MCF 10A (cell line): ENCODE measurements around the gene MRPL39. TPM values are rescaled to one million over a fixed set of nuclear protein-coding genes. Genes with fewer than 3 reads are reported as not detected.

ENCODE experiments used
- BruUV-seq: library from RNA; stranded (reverse); fragments of 400-500 nt; replicated peaks from 2 replicates; lab custom pipeline; 2021; lab: Mats Ljungman, UMichigan
- CTCF ChIA-PET: fragments of 300-600 bp; sonication (Branson Sonifier 250); formaldehyde crosslinking; extraction: SDS; loops from one replicate; lab custom pipeline; 2021; ENCODE audit warnings: antibody characterized with exemption, inconsistent platforms; lab: Yijun Ruan, JAX
- POLR2A ChIA-PET: fragments of 300-600, 350-650 bp; sonication (Branson Sonifier 250); formaldehyde crosslinking; extraction: SDS; loops from one replicate; lab custom pipeline; 2020; ENCODE audit warnings: antibody characterized with exemption, inconsistent platforms; lab: Yijun Ruan, JAX
- DNase-seq: peaks from one replicate; pipeline ENCODE4 v3.0.0-alpha.2; 2018; ENCODE audit not compliant: unreplicated experiment
- H3K27ac Mint-ChIP-seq: one replicate; pipeline ENCODE4 v1.8.0; 2022; ENCODE audit warnings: mild to moderate bottlenecking, low read depth, mixed read lengths; ENCODE audit not compliant: unreplicated experiment
- H3K27me3 Mint-ChIP-seq: one replicate; pipeline ENCODE4 v1.8.0; 2022; ENCODE audit warnings: mixed read lengths; ENCODE audit not compliant: insufficient read depth, unreplicated experiment
- H3K36me3 Mint-ChIP-seq: one replicate; pipeline ENCODE4 v1.8.0; 2022; ENCODE audit warnings: mild to moderate bottlenecking, moderate library complexity, mixed read lengths; ENCODE audit not compliant: insufficient read depth, unreplicated experiment
- H3K4me1 Mint-ChIP-seq: one replicate; pipeline ENCODE4 v1.8.0; 2022; ENCODE audit warnings: mixed read lengths; ENCODE audit not compliant: insufficient read depth, unreplicated experiment
- H3K4me3 Mint-ChIP-seq: one replicate; pipeline ENCODE4 v1.8.0; 2022; ENCODE audit warnings: mild to moderate bottlenecking, moderate library complexity, mixed read lengths; ENCODE audit not compliant: unreplicated experiment
- H3K9me3 Mint-ChIP-seq: one replicate; pipeline ENCODE4 v1.8.0; 2022; ENCODE audit warnings: mixed read lengths; ENCODE audit not compliant: unreplicated experiment
- intact Hi-C: fragments of 100-400 bp; cut with micrococcal nuclease; formaldehyde crosslinking; loops from 2 replicates; pipeline ENCODE4 v1.14.1; 2022
- total RNA-seq: library from RNA; stranded (reverse); gene quantifications from 2 replicates; pipeline ENCODE4 v1.2.3, GENCODE V29; 2022
- TF ChIP-seq, protein P1 (sequence below): fragments of 200-600 bp; IDR thresholded peaks from one replicate; pipeline ENCODE4 v1.8.0; 2022; ENCODE audit warnings: antibody characterized with exemption, mild to moderate bottlenecking; ENCODE audit not compliant: unreplicated experiment

MRPL39 gene
- total RNA-seq, 1 experiment from 2014 or later: 37.1 TPM

DNA sequence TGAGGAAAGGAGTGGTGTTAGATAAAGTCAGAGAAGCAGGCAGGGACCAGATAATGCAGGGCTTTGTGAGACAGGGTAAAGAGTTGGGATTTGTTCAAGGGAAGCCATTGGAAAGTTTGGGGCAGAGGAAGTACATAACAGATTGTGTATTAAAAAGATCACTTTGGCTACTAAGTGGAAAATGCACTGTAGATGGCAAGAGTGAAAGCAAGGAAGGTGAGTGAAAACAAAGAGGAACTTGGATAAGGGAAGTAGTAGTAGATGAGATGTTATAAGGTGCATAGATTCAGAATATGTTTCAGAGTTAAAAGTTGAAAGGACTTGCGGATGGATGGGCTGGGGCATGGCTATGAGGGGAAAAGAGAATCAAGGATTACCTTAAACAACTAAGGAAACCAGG is 17.4 kb downstream of the MRPL39 start:
- ChIA-PET CTCF (interaction anchor here (0.6 kb wide), 1 partner anchor 1328 kb away, joined by 4 read pairs; no protein-coding TSS in a partner anchor), POLR2A (interaction anchor here (1.3 kb wide), 1 partner anchor 17 kb away, joined by 3 read pairs; no protein-coding TSS in a partner anchor)
- Mint-ChIP-seq H3K9me3 (no peaks in the 10 kb centered on the region), H3K4me3 (no peak overlapping the region), H3K27ac (no peak overlapping the region), H3K27me3 (no peaks in the 10 kb centered on the region), H3K36me3 (peaks cover 91% of the 10 kb centered on the region), H3K4me1 (no peaks in the 10 kb centered on the region)
- intact Hi-C loops: no loop called here
- no TSS peak for BruUV-seq
- TF ChIP-seq, protein P1, sequence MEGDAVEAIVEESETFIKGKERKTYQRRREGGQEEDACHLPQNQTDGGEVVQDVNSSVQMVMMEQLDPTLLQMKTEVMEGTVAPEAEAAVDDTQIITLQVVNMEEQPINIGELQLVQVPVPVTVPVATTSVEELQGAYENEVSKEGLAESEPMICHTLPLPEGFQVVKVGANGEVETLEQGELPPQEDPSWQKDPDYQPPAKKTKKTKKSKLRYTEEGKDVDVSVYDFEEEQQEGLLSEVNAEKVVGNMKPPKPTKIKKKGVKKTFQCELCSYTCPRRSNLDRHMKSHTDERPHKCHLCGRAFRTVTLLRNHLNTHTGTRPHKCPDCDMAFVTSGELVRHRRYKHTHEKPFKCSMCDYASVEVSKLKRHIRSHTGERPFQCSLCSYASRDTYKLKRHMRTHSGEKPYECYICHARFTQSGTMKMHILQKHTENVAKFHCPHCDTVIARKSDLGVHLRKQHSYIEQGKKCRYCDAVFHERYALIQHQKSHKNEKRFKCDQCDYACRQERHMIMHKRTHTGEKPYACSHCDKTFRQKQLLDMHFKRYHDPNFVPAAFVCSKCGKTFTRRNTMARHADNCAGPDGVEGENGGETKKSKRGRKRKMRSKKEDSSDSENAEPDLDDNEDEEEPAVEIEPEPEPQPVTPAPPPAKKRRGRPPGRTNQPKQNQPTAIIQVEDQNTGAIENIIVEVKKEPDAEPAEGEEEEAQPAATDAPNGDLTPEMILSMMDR: no peak
- DNase-seq: no peak

DNA sequence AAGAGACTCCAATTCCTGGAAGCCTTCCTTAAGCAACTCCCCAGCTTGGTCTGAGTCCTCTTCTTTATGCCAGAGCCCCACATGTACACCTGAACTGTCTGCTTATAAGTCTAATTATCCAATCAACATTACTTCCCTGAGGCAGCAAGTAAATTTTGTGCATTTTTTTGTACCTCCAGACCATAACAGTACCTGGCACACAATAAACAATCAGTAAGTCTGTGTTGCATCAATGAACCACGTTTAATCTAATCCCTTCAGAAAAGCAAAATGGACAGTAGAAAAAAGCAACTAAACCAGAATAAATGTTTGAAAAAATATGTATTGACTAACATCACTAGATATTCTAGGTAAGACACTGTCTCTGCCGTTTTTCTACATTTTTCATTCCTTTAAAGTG is 20.5 kb downstream of the MRPL39 start:
- H3K27me3 Mint-ChIP-seq: no peaks in the 10 kb centered on the region
- TF ChIP-seq, protein P1: no peak
- no peak overlapping the region for H3K4me3 Mint-ChIP-seq
- peaks cover 67% of the 10 kb centered on the region for H3K36me3 Mint-ChIP-seq
- no peaks in the 10 kb centered on the region for H3K4me1 Mint-ChIP-seq
- ChIA-PET CTCF (interaction anchor here (1.0 kb wide), 1 partner anchor 21 kb away, joined by 3 read pairs; no protein-coding TSS in a partner anchor), POLR2A (no interaction called here)
- BruUV-seq: no TSS peak
- H3K27ac Mint-ChIP-seq: no peak overlapping the region
- intact Hi-C loops: no loop called here
- no peaks in the 10 kb centered on the region for H3K9me3 Mint-ChIP-seq
- no peak for DNase-seq

DNA sequence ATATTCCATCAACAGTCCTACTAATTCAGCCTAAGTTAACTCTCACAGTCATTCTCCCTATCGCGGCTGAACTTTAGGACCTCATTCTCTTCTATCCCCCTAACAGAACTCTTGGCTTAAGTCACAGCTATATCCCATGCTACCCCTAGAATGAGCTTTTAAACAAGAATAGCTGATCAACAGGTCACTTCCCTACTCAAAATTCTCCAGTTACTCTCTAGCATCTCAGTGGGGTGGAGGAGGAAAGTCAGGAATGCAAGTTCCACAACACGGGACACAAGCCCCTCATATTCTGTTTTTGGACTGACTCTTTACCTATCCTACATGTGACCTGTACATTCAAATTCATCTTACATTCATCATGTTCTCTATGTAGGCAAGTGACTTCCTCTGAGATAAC is 21.0 kb downstream of the MRPL39 start:
- ChIA-PET POLR2A (no interaction called here), CTCF (interaction anchor here (1.0 kb wide), 1 partner anchor 21 kb away, joined by 3 read pairs; no protein-coding TSS in a partner anchor)
- Mint-ChIP-seq H3K27ac (no peak overlapping the region), H3K4me1 (no peaks in the 10 kb centered on the region), H3K36me3 (peaks cover 62% of the 10 kb centered on the region), H3K4me3 (no peak overlapping the region), H3K9me3 (no peaks in the 10 kb centered on the region), H3K27me3 (no peaks in the 10 kb centered on the region)
- no peak for DNase-seq
- BruUV-seq: no TSS peak
- TF ChIP-seq, protein P1: no peak
- intact Hi-C loops: no loop called here

DNA sequence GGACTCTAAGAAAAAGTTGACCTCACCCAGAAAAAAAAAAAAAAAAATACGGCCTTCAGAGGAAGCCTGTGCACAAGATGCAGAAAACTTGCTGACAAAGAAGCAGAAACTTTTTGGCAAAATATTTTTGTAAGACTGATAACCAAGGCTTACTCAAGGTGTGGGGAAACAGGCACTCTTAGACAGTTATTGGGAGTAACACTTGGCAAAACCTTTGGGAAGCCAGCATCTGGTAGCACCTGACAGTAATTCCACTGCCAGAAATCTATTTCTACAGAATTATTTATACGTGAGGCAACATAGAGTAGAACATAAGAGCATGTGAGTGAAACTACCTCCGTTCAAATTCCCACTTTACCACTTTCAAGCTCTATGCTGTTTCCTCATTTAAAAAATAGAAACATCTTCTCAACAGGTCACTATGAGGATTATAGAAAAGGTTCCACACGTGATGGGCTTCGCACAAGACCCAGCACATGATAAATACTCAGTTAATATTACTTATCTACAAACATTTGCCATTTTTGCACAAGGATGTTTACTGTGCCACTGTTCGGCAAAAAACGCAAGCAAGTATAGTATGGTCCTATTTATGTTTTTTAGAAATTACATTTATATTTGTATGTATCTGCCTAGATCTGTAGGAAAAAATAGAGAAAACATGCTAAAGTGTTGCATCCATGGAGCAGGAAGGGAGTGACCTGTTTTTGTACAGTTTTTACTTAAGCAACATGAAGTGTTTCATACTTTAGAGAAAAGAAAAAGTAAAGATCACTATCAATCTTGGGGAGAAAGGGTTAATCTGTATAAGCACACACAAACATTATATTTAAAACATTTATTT is 22.2 kb downstream of the MRPL39 start:
- H3K36me3 Mint-ChIP-seq: peaks cover 57% of the 10 kb centered on the region
- TF ChIP-seq, protein P1: no peak
- no TSS peak for BruUV-seq
- POLR2A ChIA-PET: interaction anchor here (0.6 to 1.9 kb wide), 3 partner anchors 9 to 56 kb away, joined by 3 to 4 read pairs (median 3); no protein-coding TSS in a partner anchor
- no peak overlapping the region for H3K27ac Mint-ChIP-seq
- intact Hi-C loops: no loop called here
- CTCF ChIA-PET: interaction anchor here (0.7 to 2.0 kb wide), 2 partner anchors 23 to 132 kb away, joined by 3 to 7 read pairs; no protein-coding TSS in a partner anchor
- no peaks in the 10 kb centered on the region for H3K9me3 Mint-ChIP-seq
- no peak overlapping the region for H3K4me3 Mint-ChIP-seq
- no peak for DNase-seq
- no peaks in the 10 kb centered on the region for H3K27me3 Mint-ChIP-seq
- H3K4me1 Mint-ChIP-seq: no peaks in the 10 kb centered on the region
